Activated T-cell treated with anti-CD3 and anti-CD28 coated beads for 1 hour (primary cell): Measurements from ENCODE around the gene DHH.
"Not testable (repeated sequence)": the region's sequence is repeated elsewhere in the genome, so short reads cannot be mapped to it uniquely, and the experiment has no call there.

Experiments used
- DNase-seq: peaks from one replicate; pipeline ENCODE4 v3.0.0-alpha.2; 2020; ENCODE audit warnings: low read depth

DHH gene

GRCh38 chr12:49070971-49071370, 23.6 kb downstream of the DHH start:
- no peak for DNase-seq

GRCh38 chr12:49069507-49070346, 24.9 kb downstream of the DHH start, which contains the start of gene RHEBL1:
Gene RHEBL1, minus strand, starts transcription at chr12:49069979. Its CDS starts 194 bp downstream, at chr12:49069785.
- DNase-seq, result peak; percentile 96

- DNase-seq, result no peak
Measured at GRCh38 chr12:49068879-49069506, 25.6 kb downstream of the DHH start.

GRCh38 chr12:49066120-49066519, 28.5 kb downstream of the DHH start:
- DNase-seq, result no peak

- no peak for DNase-seq
Measured at GRCh38 chr12:49064767-49065152, 29.8 kb downstream of the DHH start.

GRCh38 chr12:49061916-49062315, 32.7 kb downstream of the DHH start:
- DNase-seq, result not testable (repeated sequence)

GRCh38 chr12:49061157-49061650, 33.4 kb downstream of the DHH start:
- DNase-seq, result no peak

GRCh38 chr12:49060237-49061156, 34.1 kb downstream of the DHH start, which contains the start of gene KMT2D:
Gene KMT2D, minus strand, starts transcription at chr12:49060794. Its CDS starts 5,470 bp downstream, at chr12:49055324.
- DNase-seq, result peak; percentile 80

GRCh38 chr12:49059299-49060171, 35.1 kb downstream of the DHH start:
- DNase-seq, result no peak

- no peak for DNase-seq
Measured at GRCh38 chr12:49059045-49059298, 35.6 kb downstream of the DHH start.

- no peak for DNase-seq
Measured at GRCh38 chr12:49058366-49059044, 36.1 kb downstream of the DHH start.

- DNase-seq, result no peak
Measured at GRCh38 chr12:49057888-49058287, 36.7 kb downstream of the DHH start.

GRCh38 chr12:49055978-49056754, 38.4 kb downstream of the DHH start:
- DNase-seq, result peak; percentile 20

- DNase-seq, result no peak
Measured at GRCh38 chr12:49055092-49055491, 39.5 kb downstream of the DHH start.

GRCh38 chr12:49054524-49054923, 40.1 kb downstream of the DHH start:
- no peak for DNase-seq

GRCh38 chr12:49054096-49054495, 40.5 kb downstream of the DHH start:
- DNase-seq, result no peak

- no peak for DNase-seq
Measured at GRCh38 chr12:49052451-49053208, 42.0 kb downstream of the DHH start.

- no peak for DNase-seq
Measured at GRCh38 chr12:49051777-49052438, 42.7 kb downstream of the DHH start.

- DNase-seq, result no peak
Measured at GRCh38 chr12:49051373-49051764, 43.2 kb downstream of the DHH start.
